Left ventricle myocardium inferior (tissue), 1 donor: ENCODE measurements around the gene ARL2. TPM values are rescaled to one million over a fixed set of nuclear protein-coding genes. Genes with fewer than 3 reads are reported as not detected.

ENCODE experiments used
- DNase-seq: peaks from one replicate; pipeline ENCODE4 v3.0.0-alpha.2; 2020
- H3K27ac ChIP-seq: fragments of 200-600 bp; replicated peaks from 2 replicates; pipeline ENCODE4 v1.8.0; 2021
- H3K27me3 ChIP-seq: fragments of 200-600 bp; 2 replicates; pipeline ENCODE4 v1.8.0; 2021; ENCODE audit warnings: low read depth
- H3K36me3 ChIP-seq: fragments of 200-600 bp; 2 replicates; pipeline ENCODE4 v1.8.0; 2021
- H3K4me1 ChIP-seq: fragments of 200-600 bp; 2 replicates; pipeline ENCODE4 v1.8.0; 2021
- H3K4me3 ChIP-seq: fragments of 200-600 bp; 2 replicates; pipeline ENCODE4 v1.8.0; 2021; ENCODE audit warnings: mild to moderate bottlenecking, moderate library complexity
- H3K9me3 ChIP-seq: fragments of 200-600 bp; replicated peaks from 2 replicates; pipeline ENCODE4 v1.8.0; 2021
- CTCF ChIP-seq: fragments of 200-600 bp; IDR thresholded peaks from 2 replicates; pipeline ENCODE4 v1.8.0; 2021; ENCODE audit warnings: antibody characterized with exemption, mild to moderate bottlenecking, borderline replicate concordance
- intact Hi-C: fragments of 100-400 bp; cut with micrococcal nuclease; formaldehyde crosslinking; loops from one replicate; pipeline ENCODE4 v1.11.0; 2022
- total RNA-seq: library from RNA; stranded (reverse); fragmentation: NEBNext Ultra II Directional; extraction: Animal tissue kit (Norgen Biotek cat#: 25700); gene quantifications from one replicate; pipeline ENCODE4 v1.2.1, GENCODE V29; 2021
- donor health status: DM: no; HTN: yes; CAD: no; lungs with severe emphysema.

ARL2 gene
- total RNA-seq, 1 donor from 2014 or later, result 128 TPM

GRCh38 chr11:65042891-65043290 is 28.9 kb downstream of the ARL2 start:
- DNase-seq, result no peak
- peaks cover 56% of the 10 kb centered on the region for H3K4me1 ChIP-seq
- intact Hi-C loops, result no loop called here
- H3K9me3 ChIP-seq, result no peaks in the 10 kb centered on the region
- no peak overlapping the region for H3K27ac ChIP-seq
- H3K36me3 ChIP-seq, result peaks cover 30% of the 10 kb centered on the region
- no peak overlapping the region for H3K4me3 ChIP-seq
- TF ChIP-seq CTCF, result no peak
- peaks cover 8% of the 10 kb centered on the region for H3K27me3 ChIP-seq

DNA sequence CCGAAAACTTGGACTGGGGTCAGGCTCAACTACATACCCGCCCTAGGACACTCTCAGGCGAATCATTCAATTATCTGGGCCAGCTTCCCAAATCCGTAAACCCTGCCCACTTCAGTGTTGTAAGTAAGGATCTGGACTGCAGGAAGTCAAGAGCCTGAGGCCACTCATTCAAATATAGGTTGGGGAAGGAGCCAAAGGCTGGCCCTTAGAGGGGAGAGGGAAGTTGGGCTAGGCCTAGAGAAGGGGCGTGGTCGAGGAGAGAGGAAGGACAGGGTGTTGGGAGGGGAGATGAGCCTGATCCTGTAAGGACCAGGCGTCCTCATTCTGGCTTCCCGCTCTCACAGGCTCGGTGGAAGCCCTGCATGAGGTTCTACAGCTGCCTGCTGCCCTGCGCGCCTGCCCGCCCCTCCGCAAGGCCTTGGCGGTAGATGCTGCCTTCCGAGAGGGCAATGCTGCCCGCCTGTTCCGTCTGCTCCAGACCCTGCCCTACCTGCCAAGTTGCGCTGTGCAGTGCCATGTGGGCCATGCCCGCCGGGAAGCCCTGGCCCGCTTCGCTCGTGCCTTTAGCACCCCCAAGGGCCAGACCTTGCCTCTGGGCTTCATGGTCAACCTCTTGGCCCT is 30.0 kb downstream of the ARL2 start:
- Histone ChIP-seq H3K27me3 (peaks cover 8% of the 10 kb centered on the region), H3K4me3 (no peak overlapping the region), H3K9me3 (no peaks in the 10 kb centered on the region), H3K27ac (peak overlapping the region; percentile 39), H3K4me1 (peaks cover 61% of the 10 kb centered on the region), H3K36me3 (peaks cover 21% of the 10 kb centered on the region)
- peak; percentile 48 for DNase-seq
- intact Hi-C loops, result no loop called here
- TF ChIP-seq CTCF, result no peak

GRCh38 chr11:65045061-65045460 is 31.1 kb downstream of the ARL2 start:
- no peaks in the 10 kb centered on the region for H3K9me3 ChIP-seq
- intact Hi-C loops, result no loop called here
- H3K27ac ChIP-seq, result no peak overlapping the region
- H3K4me1 ChIP-seq, result peaks cover 60% of the 10 kb centered on the region
- DNase-seq, result no peak
- TF ChIP-seq CTCF, result no peak
- no peak overlapping the region for H3K4me3 ChIP-seq
- H3K36me3 ChIP-seq, result peaks cover 14% of the 10 kb centered on the region
- H3K27me3 ChIP-seq, result peaks cover 8% of the 10 kb centered on the region

GRCh38 chr11:65045728-65046127 is 31.8 kb downstream of the ARL2 start:
- no peak for DNase-seq
- peaks cover 8% of the 10 kb centered on the region for H3K27me3 ChIP-seq
- H3K9me3 ChIP-seq, result no peaks in the 10 kb centered on the region
- peaks cover 13% of the 10 kb centered on the region for H3K36me3 ChIP-seq
- intact Hi-C loops, result no loop called here
- TF ChIP-seq CTCF, result no peak
- peaks cover 53% of the 10 kb centered on the region for H3K4me1 ChIP-seq
- no peak overlapping the region for H3K4me3 ChIP-seq
- no peak overlapping the region for H3K27ac ChIP-seq

DNA sequence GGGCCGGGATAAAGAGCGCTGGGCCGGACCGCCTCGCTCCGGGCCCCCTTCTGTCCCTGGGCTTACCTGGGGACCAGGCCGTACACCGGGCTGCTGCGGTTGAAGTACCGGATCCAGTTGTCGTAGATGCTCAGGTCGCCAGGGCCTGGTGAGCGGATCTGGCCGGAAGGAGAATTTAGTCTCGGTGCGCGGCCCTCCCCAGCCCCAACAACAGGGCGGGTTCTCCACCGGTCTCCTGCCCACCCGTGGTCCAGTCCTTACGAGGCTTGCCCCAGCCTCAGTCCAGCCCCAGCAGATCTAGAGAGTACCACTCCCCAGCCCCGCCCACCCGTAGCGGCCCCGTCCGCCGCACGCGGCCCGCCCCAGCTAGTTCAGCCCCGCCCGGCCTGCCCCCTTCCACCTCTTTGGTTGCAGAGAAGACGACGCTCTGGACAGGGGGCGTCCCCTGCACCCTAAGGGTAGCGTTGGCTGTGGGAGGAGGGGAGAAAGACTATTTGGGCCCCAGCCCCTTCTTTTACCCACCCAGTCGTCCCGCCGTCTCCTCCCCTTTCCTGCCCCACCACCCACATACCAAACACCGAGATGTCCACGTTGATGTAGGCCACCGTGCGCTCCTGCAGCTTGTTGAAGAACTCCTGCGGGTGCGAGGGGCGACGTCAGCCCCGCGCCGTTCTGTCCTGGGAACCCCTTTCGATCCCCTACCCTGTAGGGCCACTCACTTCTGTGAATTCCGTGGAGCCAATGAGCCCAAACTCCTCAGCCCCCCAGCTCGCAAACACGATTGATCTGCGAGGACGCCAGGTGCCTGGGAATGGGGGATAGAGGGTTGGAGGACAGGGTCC is 33.8 kb downstream of the ARL2 start:
- peaks cover 16% of the 10 kb centered on the region for H3K27me3 ChIP-seq
- peak; percentile 29 for DNase-seq
- peaks cover 13% of the 10 kb centered on the region for H3K36me3 ChIP-seq
- H3K4me3 ChIP-seq, result peak overlapping the region; percentile 71
- no peaks in the 10 kb centered on the region for H3K9me3 ChIP-seq
- intact Hi-C loops, result no loop called here
- no peak for TF ChIP-seq CTCF
- H3K4me1 ChIP-seq, result peaks cover 32% of the 10 kb centered on the region
- H3K27ac ChIP-seq, result peak overlapping the region; percentile 52
